ENCODE data around the gene WDR36.

DNA sequence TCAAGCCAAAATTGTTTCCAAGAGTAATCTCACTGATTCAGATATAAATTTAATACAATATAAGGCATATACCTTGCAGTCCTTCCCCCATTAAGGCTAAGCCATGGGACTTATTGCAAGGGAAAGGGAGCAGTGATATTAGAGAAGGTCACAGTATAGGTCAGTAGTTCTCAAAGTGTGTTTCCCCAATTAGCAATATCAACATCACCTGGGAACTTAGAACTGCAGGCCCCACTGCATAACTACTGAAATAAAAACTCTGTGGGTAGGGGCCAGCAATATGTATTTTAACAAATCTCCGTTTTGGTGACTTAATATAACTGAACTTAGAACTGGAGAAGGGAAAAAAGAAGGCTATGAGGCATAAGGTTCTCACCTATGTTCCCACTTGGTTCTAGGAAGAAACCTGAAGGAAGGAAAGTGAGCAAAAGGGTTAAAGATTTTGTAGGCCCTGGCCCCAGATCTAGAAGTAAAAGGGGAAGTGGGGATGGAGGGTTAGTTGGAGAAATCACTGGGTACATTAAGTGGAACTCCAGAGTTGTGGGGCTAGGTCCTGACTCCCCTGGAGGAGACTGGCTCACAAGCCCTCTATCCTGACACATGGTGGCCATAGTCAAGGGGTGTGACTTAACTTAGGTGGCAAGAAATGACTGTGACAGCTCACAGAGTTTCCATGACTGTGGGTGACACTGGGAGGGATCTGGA lies 40.7 kb downstream of the WDR36 start:
- TF ChIP-seq POLR2A (IDR thresholded peaks at IDR 0.05) = no peak
- TF ChIP-seq, protein P1, sequence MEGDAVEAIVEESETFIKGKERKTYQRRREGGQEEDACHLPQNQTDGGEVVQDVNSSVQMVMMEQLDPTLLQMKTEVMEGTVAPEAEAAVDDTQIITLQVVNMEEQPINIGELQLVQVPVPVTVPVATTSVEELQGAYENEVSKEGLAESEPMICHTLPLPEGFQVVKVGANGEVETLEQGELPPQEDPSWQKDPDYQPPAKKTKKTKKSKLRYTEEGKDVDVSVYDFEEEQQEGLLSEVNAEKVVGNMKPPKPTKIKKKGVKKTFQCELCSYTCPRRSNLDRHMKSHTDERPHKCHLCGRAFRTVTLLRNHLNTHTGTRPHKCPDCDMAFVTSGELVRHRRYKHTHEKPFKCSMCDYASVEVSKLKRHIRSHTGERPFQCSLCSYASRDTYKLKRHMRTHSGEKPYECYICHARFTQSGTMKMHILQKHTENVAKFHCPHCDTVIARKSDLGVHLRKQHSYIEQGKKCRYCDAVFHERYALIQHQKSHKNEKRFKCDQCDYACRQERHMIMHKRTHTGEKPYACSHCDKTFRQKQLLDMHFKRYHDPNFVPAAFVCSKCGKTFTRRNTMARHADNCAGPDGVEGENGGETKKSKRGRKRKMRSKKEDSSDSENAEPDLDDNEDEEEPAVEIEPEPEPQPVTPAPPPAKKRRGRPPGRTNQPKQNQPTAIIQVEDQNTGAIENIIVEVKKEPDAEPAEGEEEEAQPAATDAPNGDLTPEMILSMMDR (IDR thresholded peaks at IDR 0.05) = no peak

Measured in prostate gland (tissue), 2 donors.